HG03469 (cell line): Measurements from ENCODE around the gene GFI1.
"Not testable (repeated sequence)": the region's sequence is repeated elsewhere in the genome, so short reads cannot be mapped to it uniquely, and the experiment has no call there.

Experiments
- ATAC-seq: cut with Tn5 transposase; IDR thresholded peaks from one replicate; pipeline ENCODE4 v1.9.1; 2021; ENCODE audit warnings: mild to moderate bottlenecking, moderate library complexity, moderate number of reproducible peaks; ENCODE audit not compliant: unreplicated experiment

The GFI1 gene

GRCh38 chr1:92466683-92467352 is 19.9 kb downstream of the GFI1 start:
- ATAC-seq, result no peak

- no peak for ATAC-seq
Measured at GRCh38 chr1:92465256-92465647, 21.5 kb downstream of the GFI1 start.

- no peak for ATAC-seq
Measured at GRCh38 chr1:92464588-92465255, 22.0 kb downstream of the GFI1 start.

GRCh38 chr1:92461364-92462097 is 25.2 kb downstream of the GFI1 start:
- ATAC-seq, result peak; percentile 70

GRCh38 chr1:92459871-92460320 is 26.8 kb downstream of the GFI1 start:
- no peak for ATAC-seq

DNA sequence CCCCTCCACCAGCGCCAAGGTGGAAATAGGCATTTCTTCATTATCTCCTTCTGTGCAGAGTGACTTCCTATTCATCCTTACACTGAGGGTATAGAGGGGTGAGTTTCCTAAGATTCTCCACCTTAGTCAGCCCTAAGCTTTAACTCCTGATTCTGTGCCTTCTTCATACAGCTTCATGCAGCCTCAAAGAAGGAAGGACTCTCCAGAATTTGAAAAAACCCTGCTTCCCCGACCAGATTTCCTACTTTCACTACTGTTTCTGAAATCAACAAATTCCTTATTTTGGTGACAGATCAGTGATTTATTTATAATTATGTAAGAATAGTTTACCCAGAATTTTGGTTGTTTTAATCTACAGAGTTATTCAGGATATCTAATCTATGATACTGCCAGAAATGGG is 28.6 kb downstream of the GFI1 start:
- ATAC-seq, result no peak

- ATAC-seq, result no peak
Measured at GRCh38 chr1:92447976-92448375, 38.7 kb downstream of the GFI1 start.

GRCh38 chr1:92447033-92447681 is 39.6 kb downstream of the GFI1 start:
- no peak for ATAC-seq

DNA sequence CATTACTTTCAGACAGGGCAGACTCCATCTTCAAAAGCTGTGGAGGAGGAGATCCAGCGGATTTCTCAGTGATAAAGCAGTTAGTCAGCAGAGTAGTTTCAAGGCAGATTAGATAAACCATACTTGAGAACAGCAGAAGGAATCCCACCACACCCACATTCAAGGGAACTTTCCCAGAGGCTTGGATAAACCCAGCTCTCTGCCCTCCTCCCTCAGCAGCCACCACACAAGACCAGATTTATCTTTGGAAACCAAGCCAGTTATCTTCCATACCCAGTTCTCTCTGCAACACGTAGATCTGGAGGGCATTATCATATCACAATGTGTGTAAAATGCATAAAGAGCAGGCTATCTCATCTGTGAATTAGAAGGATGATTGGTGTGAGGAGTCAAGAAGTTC is 40.2 kb downstream of the GFI1 start:
- no peak for ATAC-seq

DNA sequence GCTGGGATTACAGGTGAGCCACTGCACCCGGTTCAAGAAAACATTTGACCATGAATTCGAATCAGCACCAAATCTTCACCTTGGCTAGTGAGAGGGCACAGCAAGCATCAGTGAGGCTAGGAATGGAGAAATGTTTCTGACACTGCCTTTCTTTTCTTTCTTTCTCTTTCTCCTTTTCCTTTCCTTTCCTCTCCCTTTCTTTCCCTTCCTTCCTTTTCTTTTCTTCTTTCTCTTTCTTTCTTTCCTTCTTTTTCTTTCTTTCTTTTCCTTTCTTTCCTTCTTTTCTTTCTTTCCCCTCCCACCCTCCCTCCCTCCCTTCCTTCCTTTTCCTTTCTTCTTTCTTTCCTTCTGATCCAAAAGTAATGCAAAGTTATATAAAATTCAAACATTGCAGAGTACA is 40.9 kb downstream of the GFI1 start:
- ATAC-seq, result no peak

GRCh38 chr1:92444351-92444750 is 42.4 kb downstream of the GFI1 start:
- ATAC-seq, result no peak

DNA sequence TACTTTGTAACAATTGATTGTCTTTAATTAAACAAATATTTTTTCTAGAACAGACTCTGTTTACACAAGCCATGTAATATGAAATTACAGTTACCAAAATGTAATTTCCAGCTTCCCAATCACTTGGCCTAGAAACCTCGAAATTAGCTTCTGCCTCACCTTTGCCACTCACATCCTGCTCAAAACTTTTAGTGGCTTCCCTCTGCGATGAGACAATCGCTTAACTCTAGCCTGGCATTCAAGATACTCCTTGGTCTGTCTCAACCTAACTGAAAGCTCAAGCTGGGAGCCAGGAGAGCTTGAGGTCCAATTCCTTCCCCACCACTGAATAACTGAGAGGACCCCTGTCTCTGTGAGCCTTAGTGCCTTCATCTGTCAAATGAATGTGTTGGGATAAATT is 42.8 kb downstream of the GFI1 start:
- no peak for ATAC-seq

GRCh38 chr1:92442351-92442750 is 44.4 kb downstream of the GFI1 start:
- no peak for ATAC-seq

DNA sequence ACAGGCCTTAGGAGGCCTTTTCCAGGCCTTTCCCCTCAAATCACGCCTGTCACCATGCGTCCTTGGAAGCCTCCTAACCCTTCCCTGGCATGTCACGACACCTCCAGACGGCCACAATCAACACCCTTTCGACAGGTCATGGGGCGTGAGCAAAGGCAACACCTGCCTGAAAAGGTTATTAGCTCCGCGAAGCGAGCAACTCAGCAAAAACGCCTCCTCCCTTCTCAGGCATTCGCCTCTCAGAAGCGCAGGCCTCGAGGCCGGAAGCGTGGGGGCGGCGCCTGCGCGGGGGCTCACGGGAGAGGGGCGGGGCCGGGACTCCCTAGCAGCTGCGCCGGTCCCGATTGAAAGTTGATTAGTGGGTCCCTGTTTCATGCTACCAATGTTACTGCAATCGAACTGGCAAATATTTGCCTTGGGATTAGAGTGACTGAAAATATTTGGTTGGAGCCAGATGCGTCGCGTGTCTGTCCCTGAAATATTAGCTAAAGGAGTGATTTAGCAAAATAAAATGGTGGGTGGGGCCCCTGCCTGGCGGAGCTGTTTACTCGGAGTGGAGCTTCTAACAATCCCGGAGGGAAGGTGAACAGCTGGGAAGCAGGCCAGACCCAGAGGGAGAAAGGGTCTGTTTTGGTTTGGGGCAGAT is 44.9 kb downstream of the GFI1 start:
- no peak for ATAC-seq

DNA sequence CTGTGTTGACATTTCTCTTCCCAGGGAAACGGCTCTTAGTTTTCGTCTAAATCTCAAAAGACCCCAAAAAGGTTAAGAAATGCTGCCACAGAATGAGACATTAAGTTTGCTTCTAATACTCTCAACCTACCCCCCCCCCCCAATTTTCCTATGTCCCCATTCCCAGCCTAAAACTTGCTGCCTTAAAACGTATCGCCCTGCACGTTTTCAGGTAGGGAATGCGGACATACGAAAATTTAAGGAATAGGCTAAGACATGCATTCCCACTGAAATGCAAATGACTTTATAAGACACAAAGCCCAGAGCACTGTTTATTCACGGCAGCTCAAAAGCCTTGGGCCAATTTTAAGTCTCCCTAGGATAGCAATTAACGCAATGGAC is 45.4 kb downstream of the GFI1 start:
- no peak for ATAC-seq

GRCh38 chr1:92439291-92439690 is 47.4 kb downstream of the GFI1 start:
- ATAC-seq, result no peak

DNA sequence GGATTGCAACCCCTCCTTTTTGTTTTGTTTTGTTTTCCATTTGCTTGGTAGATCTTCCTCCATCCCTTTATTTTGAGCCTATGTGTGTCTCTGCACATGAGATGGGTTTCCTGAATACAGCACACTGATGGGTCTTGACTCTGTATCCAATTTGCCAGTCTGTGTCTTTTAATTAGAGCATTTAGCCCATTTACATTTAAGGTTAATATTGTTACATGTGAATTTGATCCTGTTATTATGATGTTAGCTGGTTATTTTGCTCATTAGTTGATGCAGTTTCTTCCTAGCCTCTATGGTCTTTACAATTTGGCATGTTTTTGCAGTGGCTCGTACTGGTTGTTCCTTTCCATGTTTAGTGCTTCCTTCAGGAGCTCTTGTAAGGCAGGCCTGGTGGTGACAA is 52.2 kb downstream of the GFI1 start:
- ATAC-seq, result not testable (repeated sequence)

DNA sequence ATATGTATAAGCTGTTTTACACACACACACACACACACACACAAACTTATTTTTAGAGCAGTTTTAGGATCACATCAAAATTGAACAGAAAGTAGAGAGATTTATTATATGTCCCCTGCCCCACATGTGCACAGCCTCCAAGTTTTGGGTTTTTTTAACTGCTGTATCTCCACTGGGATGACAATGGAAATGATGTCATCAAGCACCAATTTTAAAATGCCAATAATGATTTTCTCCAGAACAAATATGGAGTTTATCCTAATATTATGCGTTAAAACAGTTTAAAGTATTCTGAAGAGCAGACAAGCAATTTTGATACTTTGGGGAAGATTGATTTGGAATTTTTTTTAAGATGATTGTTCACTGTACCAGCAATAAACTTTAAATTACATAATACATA is 56.7 kb downstream of the GFI1 start:
- ATAC-seq, result no peak

- no peak for ATAC-seq
Measured at GRCh38 chr1:92425617-92426016, 61.1 kb downstream of the GFI1 start.
